HG02943 (cell line): ENCODE data around the gene ADAM11.

Experiments used
- ATAC-seq: cut with Tn5 transposase; IDR thresholded peaks from one replicate; pipeline ENCODE4 v1.9.1; 2021; ENCODE audit warnings: mild to moderate bottlenecking, low read depth, moderate library complexity; ENCODE audit not compliant: unreplicated experiment

ADAM11 gene

DNA sequence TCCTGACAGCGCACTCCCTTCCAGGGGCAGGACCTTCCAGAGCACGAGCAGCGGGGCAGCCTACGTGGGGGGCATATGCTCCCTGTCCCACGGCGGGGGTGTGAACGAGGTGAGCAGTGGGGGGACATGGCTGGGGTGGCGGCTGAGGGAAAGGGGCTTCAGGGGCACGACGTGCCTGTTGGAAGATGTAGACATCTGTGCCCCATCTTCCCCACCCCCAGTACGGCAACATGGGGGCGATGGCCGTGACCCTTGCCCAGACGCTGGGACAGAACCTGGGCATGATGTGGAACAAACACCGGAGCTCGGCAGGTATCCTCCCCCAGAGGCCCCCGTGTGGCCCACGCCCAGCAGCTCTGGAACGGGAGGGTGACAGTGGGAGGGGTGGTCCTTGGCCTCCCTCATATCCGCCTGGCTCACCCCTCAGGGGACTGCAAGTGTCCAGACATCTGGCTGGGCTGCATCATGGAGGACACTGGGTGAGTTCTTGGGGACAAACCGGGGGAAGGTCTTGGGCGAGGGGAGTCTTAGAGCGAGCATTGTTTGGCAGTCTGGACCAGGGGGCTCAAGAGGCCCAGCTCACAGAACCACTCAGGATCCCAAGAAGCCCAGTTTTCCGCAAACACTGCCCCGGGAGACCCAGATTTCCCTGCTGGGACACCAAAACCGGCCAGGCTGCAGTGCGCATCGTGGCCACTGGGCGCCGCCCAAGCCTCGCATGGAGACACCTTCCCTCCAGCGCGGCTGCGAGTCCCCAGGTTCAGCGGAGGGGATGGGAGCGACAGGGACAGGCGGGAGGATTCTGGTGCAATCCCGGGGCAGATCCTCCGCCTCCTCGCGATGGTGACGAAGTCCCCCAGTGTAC lies 15.7 kb downstream of the ADAM11 start:
- ATAC-seq: peak; percentile 21

DNA sequence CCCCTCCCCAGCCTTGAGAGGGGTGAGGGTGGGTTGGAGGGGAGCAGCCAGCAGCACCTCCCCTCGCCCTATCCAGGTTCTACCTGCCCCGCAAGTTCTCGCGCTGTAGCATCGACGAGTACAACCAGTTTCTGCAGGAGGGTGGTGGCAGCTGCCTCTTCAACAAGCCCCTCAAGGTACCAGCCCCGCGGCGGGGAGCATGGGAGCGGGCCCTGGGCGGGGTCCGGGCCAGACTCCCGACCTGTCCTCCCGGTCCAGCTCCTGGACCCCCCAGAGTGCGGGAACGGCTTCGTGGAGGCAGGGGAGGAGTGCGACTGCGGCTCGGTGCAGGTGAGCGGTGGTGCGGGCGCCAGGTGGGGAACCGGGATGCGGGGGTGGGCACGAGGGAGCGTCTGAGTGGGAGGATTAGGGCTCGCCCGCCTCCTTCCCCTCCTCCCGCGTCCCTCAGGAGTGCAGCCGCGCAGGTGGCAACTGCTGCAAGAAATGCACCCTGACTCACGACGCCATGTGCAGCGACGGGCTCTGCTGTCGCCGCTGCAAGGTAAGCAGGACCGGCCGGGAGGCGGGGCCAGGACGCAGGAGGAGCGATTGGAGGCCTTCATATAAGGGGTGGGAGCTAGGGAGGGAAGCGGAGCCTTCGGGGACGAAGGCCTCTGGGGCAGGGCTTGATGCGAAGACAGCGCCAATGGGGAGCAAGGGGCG lies 16.5 kb downstream of the ADAM11 start:
- ATAC-seq: peak; percentile 71

DNA sequence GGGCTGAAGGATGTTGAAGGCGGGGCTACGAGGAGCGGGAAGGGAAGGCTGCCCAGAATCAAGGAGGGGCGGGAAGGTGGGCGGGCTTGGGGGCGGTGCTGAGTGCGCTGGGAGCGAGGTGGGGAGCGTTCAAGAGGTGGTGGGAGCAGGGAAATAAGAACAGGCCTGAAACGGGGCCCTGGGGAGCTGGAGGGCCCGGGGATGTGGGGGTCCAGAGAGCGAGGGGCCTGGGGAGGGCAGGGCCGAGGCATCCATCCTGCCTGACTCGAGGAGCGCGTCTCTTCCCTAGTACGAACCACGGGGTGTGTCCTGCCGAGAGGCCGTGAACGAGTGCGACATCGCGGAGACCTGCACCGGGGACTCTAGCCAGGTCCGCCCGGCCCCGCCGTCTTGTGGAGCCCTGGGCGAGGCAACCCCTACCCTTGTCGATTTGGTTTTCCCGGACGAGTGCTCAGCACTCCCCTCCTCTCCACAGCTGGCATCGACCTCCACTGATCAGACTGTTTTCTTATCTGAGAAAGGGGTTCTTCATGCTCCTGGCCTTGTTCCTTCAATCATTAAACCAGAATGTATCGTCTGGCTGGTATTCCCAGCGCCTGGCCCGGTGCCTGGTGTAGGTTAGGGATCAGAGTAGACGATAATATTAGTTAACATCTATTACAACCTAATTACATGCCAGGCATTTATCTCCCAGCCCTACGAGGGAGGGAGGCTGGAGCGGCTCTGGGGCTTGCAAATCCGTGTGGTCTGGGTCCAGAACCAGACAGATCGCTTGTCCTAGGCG lies 17.2 kb downstream of the ADAM11 start:
- peak; percentile 13 for ATAC-seq

DNA sequence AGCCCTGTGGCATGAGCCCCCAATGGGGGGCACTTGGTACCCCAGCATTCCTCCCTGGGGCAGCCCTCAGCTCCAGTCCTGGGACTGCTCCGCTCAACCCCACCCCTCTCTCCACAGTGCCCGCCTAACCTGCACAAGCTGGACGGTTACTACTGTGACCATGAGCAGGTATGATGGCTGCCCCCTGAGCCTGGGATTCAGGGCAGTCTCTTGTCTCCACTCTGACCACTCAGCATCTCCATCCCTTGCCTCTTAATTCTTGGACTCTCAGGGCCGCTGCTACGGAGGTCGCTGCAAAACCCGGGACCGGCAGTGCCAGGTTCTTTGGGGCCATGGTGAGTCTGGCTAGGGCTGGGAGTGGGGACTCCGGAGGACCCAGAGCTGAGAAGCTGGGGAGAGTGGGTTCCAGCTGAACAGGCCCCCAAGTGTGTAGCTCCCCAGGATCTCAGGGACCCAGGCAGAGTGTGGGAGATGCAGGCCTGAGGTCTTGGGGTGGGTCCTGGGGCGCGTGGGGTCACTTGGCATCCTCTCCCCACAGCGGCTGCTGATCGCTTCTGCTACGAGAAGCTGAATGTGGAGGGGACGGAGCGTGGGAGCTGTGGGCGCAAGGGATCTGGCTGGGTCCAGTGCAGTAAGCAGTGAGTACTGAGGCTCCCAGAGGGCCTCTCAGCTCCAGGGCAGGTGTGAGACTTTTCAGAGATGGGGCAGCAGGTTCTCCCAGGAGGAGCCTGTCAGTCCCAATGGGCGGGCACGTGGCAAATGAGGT lies 18.0 kb downstream of the ADAM11 start:
- no peak for ATAC-seq

DNA sequence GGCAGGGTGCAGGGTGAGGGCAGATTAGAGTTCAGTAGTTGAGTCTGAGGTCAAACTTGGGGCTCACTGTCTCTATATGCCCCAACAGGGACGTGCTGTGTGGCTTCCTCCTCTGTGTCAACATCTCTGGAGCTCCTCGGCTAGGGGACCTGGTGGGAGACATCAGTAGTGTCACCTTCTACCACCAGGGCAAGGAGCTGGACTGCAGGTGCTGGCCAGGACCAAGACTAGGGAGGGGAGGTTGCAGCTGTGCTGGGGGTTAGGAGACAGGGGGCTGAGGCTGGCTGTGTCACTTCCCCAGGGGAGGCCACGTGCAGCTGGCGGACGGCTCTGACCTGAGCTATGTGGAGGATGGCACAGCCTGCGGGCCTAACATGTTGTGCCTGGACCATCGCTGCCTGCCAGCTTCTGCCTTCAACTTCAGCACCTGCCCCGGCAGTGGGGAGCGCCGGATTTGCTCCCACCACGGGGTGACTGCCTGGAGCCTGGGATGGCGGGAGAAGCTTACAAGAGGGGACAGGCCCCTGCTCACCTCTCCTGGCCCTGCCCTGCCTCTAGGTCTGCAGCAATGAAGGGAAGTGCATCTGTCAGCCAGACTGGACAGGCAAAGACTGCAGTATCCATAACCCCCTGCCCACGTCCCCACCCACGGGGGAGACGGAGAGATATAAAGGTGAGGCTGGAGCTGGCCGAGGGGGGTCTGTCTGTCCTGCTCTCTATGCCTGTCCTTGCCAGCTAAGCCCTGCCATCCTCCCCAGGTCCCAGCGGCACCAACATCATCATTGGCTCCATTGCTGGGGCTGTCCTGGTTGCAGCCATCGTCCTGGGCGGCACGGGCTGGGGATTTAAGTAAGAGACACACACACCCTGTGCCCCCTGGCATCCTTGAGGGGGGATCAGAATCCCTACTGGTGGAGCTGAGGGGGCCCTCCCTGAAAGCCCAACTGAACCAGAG lies 18.9 kb downstream of the ADAM11 start:
- ATAC-seq: no peak

DNA sequence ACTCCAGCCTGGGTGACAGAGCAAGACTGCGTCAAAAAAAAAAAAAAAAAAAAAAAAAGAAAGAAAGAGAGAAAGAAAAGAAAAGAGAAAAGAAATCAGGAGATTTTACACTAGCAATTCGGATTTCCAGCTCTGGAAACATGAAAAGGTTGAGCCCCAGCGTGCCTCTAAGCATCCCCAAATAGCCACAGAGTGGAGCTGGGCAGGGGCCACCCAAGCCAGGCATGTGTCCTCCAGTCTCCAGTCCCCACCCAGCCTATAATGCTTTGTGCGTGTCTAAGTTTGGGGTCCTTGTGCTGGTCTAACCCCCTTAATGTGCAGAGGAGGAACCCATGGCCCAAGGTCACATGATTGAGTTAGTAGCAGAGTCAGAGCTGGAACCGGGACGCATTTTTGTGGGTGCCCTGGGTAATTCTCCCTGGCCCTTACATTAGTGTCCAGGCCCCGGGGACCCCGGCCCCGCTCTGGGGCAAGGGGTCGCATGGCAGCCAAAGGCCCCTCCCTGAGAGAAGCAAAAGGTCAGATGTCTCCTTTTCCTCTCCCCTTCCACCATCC lies 19.9 kb downstream of the ADAM11 start:
- ATAC-seq: no peak

DNA sequence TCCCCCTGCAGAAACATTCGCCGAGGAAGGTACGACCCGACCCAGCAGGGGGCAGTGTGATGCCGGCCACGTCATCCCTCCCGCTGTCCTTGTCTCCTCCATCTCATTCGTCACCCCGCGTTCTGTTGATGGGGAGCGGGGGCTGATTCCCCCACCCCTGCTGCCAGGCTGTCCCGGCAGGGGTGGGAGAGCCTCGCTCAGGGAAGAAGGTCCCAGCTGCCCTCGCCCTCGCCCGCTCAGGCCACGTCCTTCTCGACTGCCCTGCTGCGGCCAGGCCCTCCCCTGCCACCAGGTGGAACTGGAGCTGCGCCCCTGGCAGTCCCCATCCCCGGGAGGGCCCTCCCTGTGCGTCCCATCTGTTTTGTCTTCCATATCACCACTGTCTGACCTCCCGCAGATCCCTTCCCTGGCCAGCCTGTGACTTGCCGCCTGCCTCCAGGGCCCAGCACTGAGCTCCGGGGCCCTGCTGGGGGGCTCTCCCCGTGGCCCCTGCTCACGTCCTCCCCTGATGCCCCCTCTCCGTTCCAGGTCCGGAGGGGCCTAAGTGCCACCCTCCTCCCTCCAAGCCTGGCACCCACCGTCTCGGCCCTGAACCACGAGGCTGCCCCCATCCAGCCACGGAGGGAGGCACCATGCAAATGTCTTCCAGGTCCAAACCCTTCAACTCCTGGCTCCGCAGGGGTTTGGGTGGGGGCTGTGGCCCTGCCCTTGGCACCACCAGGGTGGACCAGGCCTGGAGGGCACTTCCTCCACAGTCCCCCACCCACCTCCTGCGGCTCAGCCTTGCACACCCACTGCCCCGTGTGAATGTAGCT lies 20.6 kb downstream of the ADAM11 start:
- ATAC-seq: no peak

DNA sequence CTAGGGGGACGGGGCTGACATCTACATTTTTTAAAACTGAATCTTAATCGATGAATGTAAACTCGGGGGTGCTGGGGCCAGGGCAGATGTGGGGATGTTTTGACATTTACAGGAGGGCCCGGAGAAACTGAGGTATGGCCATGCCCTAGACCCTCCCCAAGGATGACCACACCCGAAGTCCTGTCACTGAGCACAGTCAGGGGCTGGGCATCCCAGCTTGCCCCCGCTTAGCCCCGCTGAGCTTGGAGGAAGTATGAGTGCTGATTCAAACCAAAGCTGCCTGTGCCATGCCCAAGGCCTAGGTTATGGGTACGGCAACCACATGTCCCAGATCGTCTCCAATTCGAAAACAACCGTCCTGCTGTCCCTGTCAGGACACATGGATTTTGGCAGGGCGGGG lies 21.4 kb downstream of the ADAM11 start:
- no peak for ATAC-seq

DNA sequence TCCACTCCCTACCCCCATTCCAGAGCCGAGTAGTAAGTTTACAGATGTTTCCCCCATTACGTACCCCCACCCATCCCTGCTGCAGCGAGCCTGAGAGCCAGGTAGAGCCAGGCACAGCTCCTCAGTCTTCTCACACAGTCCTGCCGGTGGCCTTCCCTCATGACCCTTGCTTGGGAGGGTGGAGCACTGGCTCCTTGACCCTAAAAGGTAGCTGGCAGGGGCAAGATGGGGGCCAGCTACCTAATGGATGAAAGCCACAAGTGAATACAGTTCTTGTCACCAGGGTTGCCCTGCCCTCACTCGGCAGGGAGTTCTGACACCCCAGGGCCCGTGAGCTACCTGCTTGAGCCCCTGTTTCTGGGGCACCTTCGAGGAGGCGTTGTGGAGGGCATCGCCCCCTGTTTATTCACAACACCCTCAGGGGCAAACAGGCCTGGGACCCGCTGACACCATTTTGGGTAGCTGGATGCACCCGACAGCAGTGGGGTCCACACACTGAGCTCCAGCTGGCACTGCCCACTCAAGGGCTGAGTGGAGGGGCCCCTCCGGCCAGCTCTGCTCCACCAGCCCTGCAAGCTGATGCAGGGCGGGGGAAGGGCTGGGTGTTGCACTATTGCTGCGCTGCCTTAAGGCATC lies 22.2 kb downstream of the ADAM11 start:
- ATAC-seq: no peak

DNA sequence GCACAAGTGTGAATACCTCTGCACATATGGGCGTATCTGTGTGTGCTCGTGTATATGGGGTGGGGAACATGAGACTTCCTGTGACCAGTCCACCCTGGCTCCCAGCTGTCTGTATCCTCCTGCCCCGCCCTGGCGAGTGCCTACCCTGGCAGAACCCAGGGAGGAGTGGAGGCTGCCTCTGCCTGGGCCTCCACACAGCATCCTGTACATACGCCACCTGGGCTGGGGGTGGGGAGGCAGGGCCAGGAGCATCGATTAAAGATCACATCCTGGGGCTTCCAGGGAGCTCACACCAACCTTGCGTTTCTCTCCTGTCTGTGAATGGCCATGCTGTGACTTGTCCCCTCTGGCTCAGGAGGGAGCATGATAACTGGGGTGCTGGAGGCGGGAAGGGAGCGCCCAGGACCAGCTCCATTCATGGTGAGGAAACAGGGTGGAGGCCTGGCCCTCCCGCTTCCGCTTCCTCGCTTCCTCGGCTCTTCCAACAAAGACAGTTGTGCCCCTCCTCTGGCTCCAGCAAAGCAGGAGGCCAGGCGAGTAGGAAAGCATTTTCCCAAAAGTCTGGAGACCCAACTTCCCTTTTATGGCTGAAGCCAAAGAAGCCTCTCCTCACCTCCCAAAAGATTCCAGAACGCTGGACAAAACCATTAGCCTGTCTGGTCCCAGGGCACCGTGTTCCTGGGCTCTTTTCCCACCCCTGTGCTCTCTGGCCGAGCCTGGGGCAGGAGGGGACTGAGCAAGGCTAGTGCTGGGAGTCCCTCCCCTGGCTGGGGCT lies 22.9 kb downstream of the ADAM11 start:
- ATAC-seq: no peak

DNA sequence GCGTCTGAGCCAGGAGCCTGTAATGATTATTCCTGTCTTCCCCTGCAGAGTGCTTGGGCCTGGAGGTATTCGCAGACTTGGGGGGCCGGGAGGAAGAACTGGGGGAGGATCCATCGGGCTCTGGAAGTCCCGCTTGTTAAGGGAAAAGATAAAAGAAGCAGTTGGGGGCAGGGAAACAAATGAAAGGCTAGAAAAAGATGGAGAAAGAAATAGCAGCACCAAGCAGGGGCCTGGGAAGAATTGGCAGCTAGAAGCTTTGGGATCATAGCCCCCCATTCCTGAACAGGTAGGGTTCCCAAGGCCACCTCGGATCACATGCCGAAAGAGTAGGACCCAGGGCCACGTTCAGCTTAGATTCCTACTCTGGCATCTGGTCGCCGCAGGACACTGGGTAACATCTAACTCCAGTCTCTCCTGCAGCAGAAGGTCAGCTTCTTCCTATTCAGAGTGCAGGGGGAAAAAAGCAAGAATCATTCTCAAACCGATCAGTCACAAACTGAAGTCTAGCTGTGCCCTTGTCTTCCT lies 23.6 kb downstream of the ADAM11 start:
- no peak for ATAC-seq

DNA sequence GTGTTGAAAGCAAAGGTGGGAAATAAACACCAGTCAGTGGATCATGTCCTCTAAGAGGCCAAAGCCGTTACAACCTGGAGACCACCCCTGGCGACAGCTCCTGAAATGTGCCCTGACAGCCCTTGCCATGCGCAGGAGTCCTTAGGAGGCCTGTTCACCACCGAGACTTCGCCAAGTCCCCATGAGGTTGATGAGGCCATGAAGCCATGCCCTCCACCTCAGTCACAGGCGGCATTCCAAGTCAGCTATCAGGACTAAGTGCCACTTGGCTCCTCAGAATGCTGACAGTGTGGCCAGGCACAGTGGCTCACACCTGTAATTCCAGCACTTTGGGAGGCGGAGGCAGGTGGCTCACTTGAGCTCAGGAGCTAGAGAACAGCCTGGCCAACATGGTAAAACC lies 27.1 kb downstream of the ADAM11 start:
- no peak for ATAC-seq

DNA sequence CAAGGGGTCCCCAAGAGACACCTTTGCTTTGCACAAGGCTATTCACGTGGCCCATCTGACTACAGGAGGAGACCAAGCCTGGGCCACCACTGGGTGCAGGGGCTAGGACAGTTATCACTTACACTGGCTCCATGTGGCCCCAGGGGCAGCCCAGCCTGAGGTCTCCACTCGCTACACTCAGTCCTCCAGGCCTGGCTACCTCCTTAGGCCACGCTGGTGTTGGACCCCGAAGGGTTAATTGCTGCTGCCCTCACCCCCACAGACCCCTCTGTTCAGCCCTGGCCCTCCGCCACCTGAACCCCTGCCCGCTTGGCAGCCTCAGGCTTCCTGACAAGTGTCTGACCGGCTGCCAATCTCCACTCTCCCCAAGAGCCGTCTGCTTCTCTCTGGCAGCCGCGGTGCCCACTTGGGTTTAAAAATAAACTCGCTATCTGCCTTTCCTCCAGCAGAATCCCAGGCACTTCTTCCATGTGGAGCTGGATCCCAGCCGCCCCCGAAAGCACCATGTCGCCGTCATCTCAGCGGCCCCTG lies 27.8 kb downstream of the ADAM11 start:
- no peak for ATAC-seq

DNA sequence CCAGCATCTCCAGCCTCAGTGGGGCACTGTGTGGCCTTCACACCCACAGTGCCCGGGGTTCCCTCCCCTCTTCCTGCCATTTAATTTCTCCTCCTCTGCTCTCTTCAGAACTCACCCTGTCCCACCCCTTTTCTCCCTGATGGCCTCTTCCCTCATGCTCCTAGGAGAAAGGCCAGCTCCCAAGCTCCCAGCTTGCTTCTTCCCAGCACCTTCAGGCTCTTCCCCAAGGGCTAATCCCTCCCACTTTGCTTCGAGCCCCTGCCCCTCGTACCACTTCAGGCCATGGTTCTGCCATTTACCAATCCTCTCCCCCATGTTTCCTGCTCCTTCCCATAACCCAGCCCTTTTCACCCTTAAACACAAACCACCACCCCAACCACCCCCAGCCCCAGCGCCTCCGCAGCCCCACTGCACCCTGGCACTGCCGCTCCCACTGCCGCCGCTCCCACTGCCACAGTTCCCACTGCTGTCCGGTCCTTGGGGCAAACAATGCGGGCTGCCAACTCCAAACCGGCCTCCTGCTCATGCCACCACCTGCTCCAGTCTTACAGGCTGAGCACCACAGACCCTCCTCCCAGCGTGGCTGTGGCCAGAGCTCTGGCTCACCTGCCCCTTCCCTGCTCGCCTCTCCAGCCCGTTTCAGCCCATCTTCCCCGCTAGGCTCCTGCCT lies 28.6 kb downstream of the ADAM11 start:
- no peak for ATAC-seq

DNA sequence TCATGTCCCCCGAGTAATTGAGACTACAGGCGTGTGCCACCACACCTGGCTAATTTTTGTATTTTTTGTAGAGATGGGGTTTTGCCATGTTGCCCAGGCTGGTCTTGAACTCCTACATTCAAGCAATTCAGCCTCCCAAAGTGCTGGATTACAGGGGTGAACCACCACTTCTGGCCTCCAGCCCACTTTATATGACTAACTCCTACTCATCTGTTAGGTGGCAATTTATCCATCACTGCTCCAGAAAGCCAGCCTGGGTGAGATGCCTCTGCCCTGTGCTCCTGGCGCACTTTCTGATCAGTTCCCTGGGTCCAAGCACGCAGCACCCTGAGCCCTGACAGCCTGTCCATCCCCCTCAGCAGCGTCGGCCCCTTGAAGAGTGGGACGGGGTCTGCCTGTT lies 29.4 kb downstream of the ADAM11 start:
- ATAC-seq: no peak

DNA sequence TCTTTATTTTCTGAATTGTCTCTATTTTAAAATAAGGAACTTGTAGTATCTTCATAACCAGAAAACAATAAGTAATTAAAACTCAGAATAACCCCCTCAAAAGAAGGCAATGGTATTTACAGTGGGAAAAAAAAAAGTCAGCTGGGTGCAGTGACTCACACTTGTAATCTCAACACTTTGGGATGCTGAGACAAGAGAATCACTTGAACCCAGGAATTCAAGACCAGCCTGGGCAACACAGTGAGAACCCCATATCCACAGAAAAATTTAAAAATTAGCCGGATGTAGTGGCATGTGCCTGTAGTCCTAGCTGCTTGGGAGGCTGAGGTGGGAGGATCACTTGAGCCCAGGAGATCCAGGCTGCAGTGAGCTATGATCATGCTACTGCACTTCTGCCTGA lies 33.5 kb downstream of the ADAM11 start:
- no peak for ATAC-seq
